RWPE2 (cell line): ENCODE data around the gene CACNA1A.

Source experiments
- ATAC-seq: fragments of 200-7000 bp; cut with Tn5 transposase; 3 replicates; pipeline ENCODE4 v1.9.1; 2021; ENCODE audit warnings: low read depth
- DNase-seq: peaks from one replicate; pipeline ENCODE4 v3.0.0-alpha.2; 2020; ENCODE audit warnings: low spot score
- H3K27ac ChIP-seq: fragments of 450-650 bp; 2 replicates; pipeline ENCODE4 v1.5.1; 2017; ENCODE audit warnings: mild to moderate bottlenecking; ENCODE audit not compliant: poor library complexity, severe bottlenecking
- H3K27me3 ChIP-seq: fragments of 250-450 bp; sonication (Bioruptor Pico); 2 replicates; pipeline ENCODE4 v1.5.1; 2021; ENCODE audit warnings: mild to moderate bottlenecking, moderate library complexity; ENCODE audit not compliant: insufficient read depth, poor library complexity, severe bottlenecking
- H3K36me3 ChIP-seq: fragments of 250-450 bp; sonication (Bioruptor Pico); 2 replicates; pipeline ENCODE4 v1.5.1; 2020; ENCODE audit warnings: low read depth, mild to moderate bottlenecking, moderate library complexity
- H3K4me1 ChIP-seq: fragments of 250-450 bp; sonication (Bioruptor Pico); 2 replicates; pipeline ENCODE4 v1.5.1; 2021; ENCODE audit warnings: mild to moderate bottlenecking, moderate library complexity; ENCODE audit not compliant: insufficient read depth, poor library complexity, severe bottlenecking
- H3K4me3 ChIP-seq: fragments of 250-450 bp; sonication (Bioruptor Pico); 2 replicates; pipeline ENCODE4 v1.5.1; 2021; ENCODE audit warnings: mild to moderate bottlenecking, moderate library complexity; ENCODE audit not compliant: severe bottlenecking
- H3K9me3 ChIP-seq: fragments of 250-450 bp; sonication (Bioruptor Pico); 2 replicates; pipeline ENCODE4 v1.5.1; 2021; ENCODE audit warnings: mild to moderate bottlenecking, moderate library complexity; ENCODE audit not compliant: severe bottlenecking
- CTCF ChIP-seq: fragments of 450-650 bp; IDR thresholded peaks from one replicate; pipeline ENCODE4 v1.5.1; 2017; ENCODE audit warnings: mild to moderate bottlenecking, moderate library complexity; ENCODE audit not compliant: poor library complexity, severe bottlenecking

The CACNA1A gene

DNA sequence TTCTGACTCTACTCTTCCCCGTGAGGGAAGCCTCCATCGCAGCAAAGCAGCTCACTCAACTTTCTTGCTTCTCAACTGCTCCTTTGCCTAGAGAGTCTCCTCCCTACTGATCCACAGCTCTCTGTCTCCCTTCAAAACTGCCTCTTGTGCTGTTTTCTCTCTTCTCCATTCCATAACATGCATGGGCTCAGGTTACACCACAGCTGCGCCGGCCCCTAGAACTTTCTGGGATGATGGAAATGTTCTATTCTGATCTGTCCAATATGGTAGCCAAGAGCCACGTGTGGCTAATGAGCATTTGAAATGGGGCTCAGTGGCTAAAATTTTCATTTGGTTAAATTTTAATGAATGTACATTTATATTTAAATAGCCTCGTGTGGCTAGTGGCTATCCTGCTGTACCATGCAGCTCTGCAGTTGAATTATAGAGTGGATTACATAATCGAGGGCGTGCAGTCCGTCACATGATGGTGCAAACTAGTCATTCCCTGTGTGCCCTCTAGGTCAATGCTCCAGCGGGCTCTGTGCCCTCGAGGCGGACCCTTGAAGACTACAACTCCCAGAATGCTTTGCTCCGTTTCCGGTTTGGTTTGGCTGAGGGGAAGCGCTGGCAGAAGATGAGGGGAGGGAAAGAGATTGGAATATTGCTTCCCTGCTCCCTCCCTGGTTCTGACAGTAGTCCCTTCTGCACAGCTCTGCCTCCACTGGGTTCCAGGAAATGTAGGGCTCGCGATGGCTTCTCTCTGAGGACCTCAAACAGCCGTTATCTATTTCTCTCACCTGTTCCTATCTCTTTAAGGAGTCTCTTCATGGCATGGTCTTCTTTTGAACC lies 109.8 kb downstream of the CACNA1A start:
- no peaks in the 10 kb centered on the region for H3K9me3 ChIP-seq
- ATAC-seq (peak; percentile 37; the same call in 2 of the 3 replicates), DNase-seq (no peak)
- TF ChIP-seq CTCF, result no peak
- H3K36me3 ChIP-seq, result no peaks in the 10 kb centered on the region
- H3K27me3 ChIP-seq, result no peaks in the 10 kb centered on the region
- peak overlapping the region; percentile 94 for H3K27ac ChIP-seq
- H3K4me1 ChIP-seq, result peaks cover 28% of the 10 kb centered on the region
- no peak overlapping the region for H3K4me3 ChIP-seq

- Histone ChIP-seq H3K4me3 (no peak overlapping the region), H3K27ac (no peak overlapping the region), H3K4me1 (no peaks in the 10 kb centered on the region), H3K27me3 (no peaks in the 10 kb centered on the region), H3K36me3 (no peaks in the 10 kb centered on the region), H3K9me3 (no peaks in the 10 kb centered on the region)
- ATAC-seq (no peak), DNase-seq (no peak)
- no peak for TF ChIP-seq CTCF
These were observed 123.7 kb downstream of the CACNA1A start for GRCh38 chr19:13382633-13382938.

DNA sequence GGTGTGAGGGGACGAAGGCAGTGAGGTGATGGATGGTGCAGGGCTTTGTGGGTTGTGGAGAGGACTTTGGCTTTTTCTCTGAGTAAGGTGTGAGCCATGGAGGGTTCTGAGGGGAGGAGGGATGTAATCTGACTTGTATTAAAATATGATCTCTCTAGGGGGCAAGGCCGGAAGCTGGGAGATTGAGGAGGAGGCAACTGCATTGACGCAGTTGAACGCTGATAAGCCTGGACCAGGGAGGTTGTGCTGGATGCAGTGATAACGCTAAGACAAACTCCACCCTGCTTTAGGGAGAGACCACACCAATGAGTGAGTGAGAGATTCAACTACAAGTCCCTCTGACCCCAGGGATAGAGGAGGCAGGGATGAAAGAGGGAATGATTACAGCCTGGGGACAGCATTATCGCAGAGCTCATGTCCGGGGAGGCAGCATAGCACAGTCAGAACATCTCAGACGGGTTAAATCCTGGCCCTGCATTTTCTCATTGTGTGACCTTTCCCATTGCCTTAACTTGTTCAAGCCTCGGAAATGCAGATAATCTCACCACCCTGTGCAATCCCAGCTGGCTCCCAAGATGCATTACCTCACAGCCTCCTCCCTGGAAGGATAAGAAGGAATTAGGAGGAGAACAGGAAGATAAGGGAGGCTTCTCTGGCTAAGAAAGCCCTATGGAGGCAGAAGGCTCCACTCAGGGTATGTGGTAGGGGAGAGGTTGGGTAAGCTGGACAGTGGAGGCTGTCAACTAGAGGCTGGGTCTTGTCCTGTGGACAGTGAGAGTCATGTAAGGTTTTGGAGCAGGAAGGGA lies 124.2 kb downstream of the CACNA1A start:
- no peaks in the 10 kb centered on the region for H3K27me3 ChIP-seq
- DNase-seq (no peak), ATAC-seq (no peak)
- TF ChIP-seq CTCF, result no peak
- H3K4me3 ChIP-seq, result no peak overlapping the region
- no peaks in the 10 kb centered on the region for H3K36me3 ChIP-seq
- no peaks in the 10 kb centered on the region for H3K9me3 ChIP-seq
- no peaks in the 10 kb centered on the region for H3K4me1 ChIP-seq
- H3K27ac ChIP-seq, result no peak overlapping the region

- no peak for TF ChIP-seq CTCF
- no peak overlapping the region for H3K27ac ChIP-seq
- no peaks in the 10 kb centered on the region for H3K4me1 ChIP-seq
- DNase-seq, result no peak
- no peaks in the 10 kb centered on the region for H3K9me3 ChIP-seq
- H3K4me3 ChIP-seq, result no peak overlapping the region
- H3K36me3 ChIP-seq, result no peaks in the 10 kb centered on the region
- H3K27me3 ChIP-seq, result no peaks in the 10 kb centered on the region
- ATAC-seq, result no peak
These were observed 129.7 kb downstream of the CACNA1A start for GRCh38 chr19:13376537-13376936.
